Keratinocyte (primary cell): ENCODE measurements around the gene HHATL. TPM values are rescaled to one million over a fixed set of nuclear protein-coding genes. Genes with fewer than 3 reads are reported as not detected.

ENCODE experiments used
- DNase-seq: peaks from one replicate; pipeline ENCODE4 v3.0.0-alpha.2; 2011; ENCODE audit warnings: low read depth, missing footprints, low spot score
- FAIRE-seq: peaks from 2 replicates; lab custom pipeline; 2011; peaks lifted over from hg19 to GRCh38; lab: Jason Lieb, UNC
- H2AFZ ChIP-seq: 2 replicates; pipeline ENCODE4 v1.6.0; 2012; ENCODE audit warnings: low read length, control low read depth, inconsistent platforms; ENCODE audit not compliant: control insufficient read depth
- H3K27ac ChIP-seq: 2 replicates; pipeline ENCODE4 v1.5.1; 2011; ENCODE audit warnings: low read length; ENCODE audit not compliant: control insufficient read depth, insufficient read depth
- H3K27me3 ChIP-seq: 3 replicates; pipeline ENCODE4 v1.6.0; 2011; ENCODE audit warnings: low read length; ENCODE audit not compliant: control insufficient read depth, insufficient read depth; ENCODE audit errors: extremely low read depth
- H3K36me3 ChIP-seq, 2 experiments: 2 replicates in 1 of 2; 3 replicates in 1 of 2; pipeline ENCODE4 v1.5.1; 2011; ENCODE audit warnings: low read length in 2 of 2, mild to moderate bottlenecking in 1 of 2; ENCODE audit not compliant: control insufficient read depth in 2 of 2, insufficient read depth in 2 of 2; ENCODE audit errors: extremely low read depth in 1 of 2
- H3K4me1 ChIP-seq: 3 replicates; pipeline ENCODE4 v1.5.1; 2011; ENCODE audit warnings: low read length; ENCODE audit not compliant: control insufficient read depth, insufficient read depth; ENCODE audit errors: extremely low read depth
- H3K4me2 ChIP-seq: 3 replicates; pipeline ENCODE4 v1.6.0; 2011; ENCODE audit warnings: low read depth, low read length; ENCODE audit not compliant: control insufficient read depth, insufficient read depth; ENCODE audit errors: extremely low read depth
- H3K4me3 ChIP-seq, 3 experiments: fragments of 200-600 bp in 1 of 3; sonication (generic) in 1 of 3; 2 replicates in 2 of 3; 3 replicates in 1 of 3; pipeline ENCODE4 v1.5.1; 2011 to 2016; ENCODE audit warnings: low read length in 3 of 3, mild to moderate bottlenecking in 3 of 3, control low read depth in 2 of 3, inconsistent platforms in 1 of 3, low read depth in 1 of 3, mixed read lengths in 1 of 3, mixed run types in 1 of 3, moderate library complexity in 1 of 3; ENCODE audit not compliant: control insufficient read depth in 2 of 3, insufficient read depth in 2 of 3; ENCODE audit errors: extremely low read depth in 1 of 3
- H3K79me2 ChIP-seq: 2 replicates; pipeline ENCODE4 v1.6.0; 2012; ENCODE audit warnings: low read length; ENCODE audit not compliant: control insufficient read depth, insufficient read depth
- H3K9ac ChIP-seq: 3 replicates; pipeline ENCODE4 v1.6.0; 2011; ENCODE audit warnings: low read length; ENCODE audit not compliant: control insufficient read depth, insufficient read depth; ENCODE audit errors: extremely low read depth
- H3K9me1 ChIP-seq: 3 replicates; pipeline ENCODE4 v1.6.0; 2011; ENCODE audit warnings: low read length; ENCODE audit not compliant: control insufficient read depth, insufficient read depth; ENCODE audit errors: extremely low read depth
- H3K9me3 ChIP-seq: 2 replicates; pipeline ENCODE4 v1.5.1; 2012; ENCODE audit warnings: low read depth, low read length; ENCODE audit not compliant: control insufficient read depth
- H4K20me1 ChIP-seq: 3 replicates; pipeline ENCODE4 v1.6.0; 2011; ENCODE audit warnings: low read length; ENCODE audit not compliant: control insufficient read depth, insufficient read depth; ENCODE audit errors: extremely low read depth
- EZH2 ChIP-seq: IDR thresholded peaks from one replicate; pipeline ENCODE4 v1.6.1; 2012; ENCODE audit warnings: inconsistent platforms, mild to moderate bottlenecking, low read length, moderate library complexity
- dilution Hi-C: fragments of 300-500 bp; cut with MboI; formaldehyde crosslinking; loops from one replicate; pipeline ENCODE4 v1.7.0; 2020; ENCODE audit warnings: low sequenced_read_pairs; ENCODE audit not compliant: extremely low pct_ligation_motif_present
- polyA plus RNA-seq, 5 experiments: library from polyadenylated mRNA; depleted of rRNA in 3 of 5; stranded (reverse) in 3 of 5; stranded (forward) in 1 of 5; unstranded in 1 of 5; fragments of >200 nt; gene quantifications; 1 replicate in 1 of 5; 2 replicates in 3 of 5; 3 replicates in 1 of 5; pipeline versions ENCODE4 v1.2.1 to v1.2.3, GENCODE V29; 2011 to 2012; ENCODE audit warnings: missing spikeins in 2 of 5, low read depth in 1 of 5, low replicate concordance in 1 of 5
- TF ChIP-seq, protein P1 (sequence below), 3 experiments: IDR thresholded peaks in 1 of 3; conservative IDR thresholded peaks in 1 of 3; optimal IDR thresholded peaks in 1 of 3; 2 replicates in 2 of 3; 3 replicates in 1 of 3; pipeline versions ENCODE3 to v1.5.1; 2011; ENCODE audit warnings: low read length in 3 of 3, mild to moderate bottlenecking in 3 of 3, moderate library complexity in 2 of 3, control low read depth in 1 of 3, inconsistent platforms in 1 of 3; ENCODE audit not compliant: insufficient read depth in 2 of 3; ENCODE audit errors: extremely low read depth in 1 of 3

The HHATL gene
- polyA plus RNA-seq, 1 donor (not counting 4 experiments of a cell fraction or from before 2014, with no cell fraction given), result not detected

- H3K36me3 ChIP-seq, result no peaks in the 10 kb centered on the region
- dilution Hi-C loops, result no loop called here
- H3K9me1 ChIP-seq, result no peaks in the 10 kb centered on the region
- H4K20me1 ChIP-seq, result no peaks in the 10 kb centered on the region
- H3K9me3 ChIP-seq, result no peaks in the 10 kb centered on the region
- no peaks in the 10 kb centered on the region for H3K79me2 ChIP-seq
- no peak overlapping the region for H3K27ac ChIP-seq
- peaks cover 14% of the 10 kb centered on the region for H3K27me3 ChIP-seq
- no peak for TF ChIP-seq EZH2
- TF ChIP-seq, protein P1, sequence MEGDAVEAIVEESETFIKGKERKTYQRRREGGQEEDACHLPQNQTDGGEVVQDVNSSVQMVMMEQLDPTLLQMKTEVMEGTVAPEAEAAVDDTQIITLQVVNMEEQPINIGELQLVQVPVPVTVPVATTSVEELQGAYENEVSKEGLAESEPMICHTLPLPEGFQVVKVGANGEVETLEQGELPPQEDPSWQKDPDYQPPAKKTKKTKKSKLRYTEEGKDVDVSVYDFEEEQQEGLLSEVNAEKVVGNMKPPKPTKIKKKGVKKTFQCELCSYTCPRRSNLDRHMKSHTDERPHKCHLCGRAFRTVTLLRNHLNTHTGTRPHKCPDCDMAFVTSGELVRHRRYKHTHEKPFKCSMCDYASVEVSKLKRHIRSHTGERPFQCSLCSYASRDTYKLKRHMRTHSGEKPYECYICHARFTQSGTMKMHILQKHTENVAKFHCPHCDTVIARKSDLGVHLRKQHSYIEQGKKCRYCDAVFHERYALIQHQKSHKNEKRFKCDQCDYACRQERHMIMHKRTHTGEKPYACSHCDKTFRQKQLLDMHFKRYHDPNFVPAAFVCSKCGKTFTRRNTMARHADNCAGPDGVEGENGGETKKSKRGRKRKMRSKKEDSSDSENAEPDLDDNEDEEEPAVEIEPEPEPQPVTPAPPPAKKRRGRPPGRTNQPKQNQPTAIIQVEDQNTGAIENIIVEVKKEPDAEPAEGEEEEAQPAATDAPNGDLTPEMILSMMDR (optimal IDR thresholded peaks at IDR 0.05 in 1 of 3, IDR thresholded peaks at IDR 0.05 in 1 of 3, conservative IDR thresholded peaks at IDR 0.05 in 1 of 3; ENCODE audit: extremely low read depth in 1 of 3, insufficient read depth in 2 of 3, low read length in 3 of 3), result no peak
- H2AFZ ChIP-seq, result no peak overlapping the region
- no peak for FAIRE-seq
- no peak overlapping the region for H3K9ac ChIP-seq
- no peak for DNase-seq
- no peak overlapping the region for H3K4me3 ChIP-seq
- H3K4me1 ChIP-seq, result peaks cover 12% of the 10 kb centered on the region
- H3K4me2 ChIP-seq, result no peak overlapping the region
These were observed 21.1 kb downstream of the HHATL start for GRCh38 chr3:42681361-42682038.

DNA sequence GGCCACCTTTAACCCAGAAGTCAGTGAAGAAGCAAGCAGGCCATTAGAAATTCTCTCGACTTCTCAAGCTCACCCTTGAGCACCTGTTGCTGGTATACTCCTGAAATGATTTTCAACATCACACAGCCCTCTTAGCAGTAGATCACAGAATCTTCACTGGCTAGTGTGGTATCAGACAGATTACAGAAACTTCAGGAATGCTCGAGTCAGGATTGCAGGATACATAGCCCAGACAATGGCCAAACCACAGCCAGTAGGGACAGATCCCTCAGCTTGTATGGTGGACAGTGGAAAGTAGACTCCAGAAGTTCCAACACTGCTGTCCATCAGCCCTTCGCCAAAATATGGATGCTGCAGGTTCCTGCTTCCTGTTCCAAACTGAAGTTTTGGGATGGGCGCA, 21.8 kb downstream of the HHATL start:
- Histone ChIP-seq H3K27me3 (peaks cover 7% of the 10 kb centered on the region), H3K9me1 (no peaks in the 10 kb centered on the region), H2AFZ (no peak overlapping the region), H3K9ac (no peak overlapping the region), H3K27ac (no peak overlapping the region), H3K4me2 (no peak overlapping the region), H3K4me3 (no peak overlapping the region), H4K20me1 (no peaks in the 10 kb centered on the region), H3K79me2 (no peaks in the 10 kb centered on the region), H3K4me1 (peaks cover 12% of the 10 kb centered on the region), H3K36me3 (no peaks in the 10 kb centered on the region), H3K9me3 (peaks cover 3% of the 10 kb centered on the region)
- dilution Hi-C loops, result no loop called here
- no peak for FAIRE-seq
- TF ChIP-seq, protein P1 (optimal IDR thresholded peaks at IDR 0.05 in 1 of 3, IDR thresholded peaks at IDR 0.05 in 1 of 3, conservative IDR thresholded peaks at IDR 0.05 in 1 of 3; ENCODE audit: extremely low read depth in 1 of 3, insufficient read depth in 2 of 3, low read length in 3 of 3), result no peak
- no peak for TF ChIP-seq EZH2
- DNase-seq, result no peak
